K562 (cell line): ENCODE data around the gene S100P. TPM values are rescaled to one million over a fixed set of nuclear protein-coding genes. Genes with fewer than 3 reads are reported as not detected.

ENCODE experiments used
- ARID2 ChIP-seq: fragments of 450-650 bp; IDR thresholded peaks from 2 replicates; pipeline ENCODE4 v1.6.1; 2017; ENCODE audit warnings: antibody characterized with exemption, mild to moderate bottlenecking
- ETV5 ChIP-seq: sonication (generic); formaldehyde crosslinking; IDR thresholded peaks from 2 replicates; pipeline ENCODE4 v1.4.0; 2020; ENCODE audit warnings: low read depth, mild to moderate bottlenecking, missing genetic modification reagents
- MIER1 ChIP-seq: fragments of 450-650 bp; IDR thresholded peaks from 2 replicates; pipeline ENCODE4 v1.6.1; 2016; ENCODE audit warnings: antibody characterized with exemption, mild to moderate bottlenecking, low read depth
- MYC ChIP-seq, 2 experiments: fragments of 250-450 bp in 1 of 2; sonication (Bioruptor Pico) in 1 of 2; IDR thresholded peaks; 2 replicates each; pipeline versions ENCODE4 v1.5.1 to v1.6.1; 2012 to 2021; ENCODE audit warnings: low read depth in 2 of 2, borderline replicate concordance in 1 of 2, improper control_type of control experiment in 1 of 2, low read length in 1 of 2, mild to moderate bottlenecking in 1 of 2, moderate library complexity in 1 of 2
- PHB ChIP-seq: fragments of 250-450 bp; sonication (Bioruptor Pico); IDR thresholded peaks from 2 replicates; pipeline ENCODE4 v1.5.0; 2021
- RAD21 ChIP-seq, 2 experiments: fragments of 250-450 bp in 1 of 2; fragments of 450-650 bp in 1 of 2; sonication (Bioruptor Pico) in 1 of 2; formaldehyde crosslinking in 1 of 2; IDR thresholded peaks in 1 of 2; conservative IDR thresholded peaks in 1 of 2; 2 replicates each; pipeline versions ENCODE4 v1.4.0 to v1.8.0; 2020 to 2022; ENCODE audit warnings: mild to moderate bottlenecking in 2 of 2, moderate library complexity in 1 of 2
- ZKSCAN1 ChIP-seq: fragments of 150-350 bp; IDR thresholded peaks from 2 replicates; pipeline ENCODE4 v1.6.1; 2016; ENCODE audit warnings: low read depth, low read length
- polyA plus RNA-seq, 8 experiments: library from polyadenylated mRNA; depleted of rRNA in 4 of 8; stranded (reverse) in 5 of 8; unstranded in 3 of 8; fragments of >200 nt; fragmentation: Nextera tagmentation in 2 of 8; fragmentation: Illumina TruSeq in 1 of 8; extraction: Ambion mirVana in 2 of 8; extraction: Trizol in 1 of 8; gene quantifications; 2 replicates each; pipeline versions ENCODE4 v1.2.1 to v1.2.3, GENCODE V29; 2011 to 2014; ENCODE audit warnings: inconsistent platforms in 1 of 8, missing spikeins in 1 of 8
- total RNA-seq, 7 experiments: library from RNA; depleted of rRNA in 6 of 7; stranded (reverse); fragments of >200 nt in 6 of 7; fragmentation: Illumina TruSeq in 2 of 7; extraction: Trizol in 2 of 7; gene quantifications; 2 replicates each; pipeline versions ENCODE4 v1.2.1 to v1.2.3, GENCODE V29; 2011 to 2021; ENCODE audit warnings: low replicate concordance in 1 of 7
- TF ChIP-seq, protein P1 (sequence below), 2 experiments: fragments of 450-650 bp; formaldehyde crosslinking in 1 of 2; IDR thresholded peaks; 2 replicates each; pipeline versions ENCODE4 v1.4.0 to v1.6.1; 2014 to 2020; ENCODE audit warnings: mild to moderate bottlenecking in 2 of 2, borderline replicate concordance in 1 of 2, low read depth in 1 of 2
- TF ChIP-seq, protein P2 (sequence below), 3 experiments: IDR thresholded peaks in 2 of 3; conservative IDR thresholded peaks in 1 of 3; 2 replicates each; pipeline ENCODE4 v1.5.1; 2011 to 2012; ENCODE audit warnings: low read length in 3 of 3, mild to moderate bottlenecking in 3 of 3, control low read depth in 2 of 3, improper control_type of control experiment in 1 of 3, inconsistent platforms in 1 of 3, low read depth in 1 of 3, mixed read lengths in 1 of 3, moderate library complexity in 1 of 3; ENCODE audit not compliant: insufficient read depth in 2 of 3
- TF ChIP-seq, protein P3 (sequence below): sonication (generic); formaldehyde crosslinking; IDR thresholded peaks from 2 replicates; pipeline ENCODE4 v1.8.1; 2023; ENCODE audit warnings: mild to moderate bottlenecking, missing genetic modification reagents

S100P gene
- total and polyA plus RNA-seq, 9 of the 15 experiments (the other 6 are each of a cell fraction or from before 2014, with no cell fraction given), result 4.1 to 23.8 (median 7.5) TPM

DNA sequence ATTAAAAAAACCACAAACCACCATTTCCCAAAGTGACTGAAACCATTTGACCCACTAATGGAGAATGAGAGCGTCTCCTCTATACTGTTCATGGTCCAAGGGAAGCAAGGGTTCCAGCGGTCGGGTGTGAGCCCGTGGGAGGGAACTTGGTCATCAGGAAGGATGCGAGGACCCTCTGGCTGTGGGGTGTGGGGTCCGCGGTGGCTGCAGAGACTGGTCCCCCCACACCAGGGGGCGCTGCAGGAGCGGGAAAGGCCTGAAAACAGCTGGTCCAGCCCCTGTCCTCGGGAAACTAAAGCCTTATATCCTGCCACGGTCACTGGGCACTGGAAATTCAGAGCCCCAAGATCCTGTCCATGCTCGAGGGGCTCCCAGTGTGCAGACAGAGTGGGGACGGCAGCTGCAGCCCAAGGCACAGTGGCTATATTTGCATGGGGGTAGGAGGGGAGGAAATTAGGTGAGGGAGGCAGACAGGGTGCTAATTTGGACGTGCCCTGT is 26.6 kb downstream of the S100P start (continued):
- TF ChIP-seq, protein P1, sequence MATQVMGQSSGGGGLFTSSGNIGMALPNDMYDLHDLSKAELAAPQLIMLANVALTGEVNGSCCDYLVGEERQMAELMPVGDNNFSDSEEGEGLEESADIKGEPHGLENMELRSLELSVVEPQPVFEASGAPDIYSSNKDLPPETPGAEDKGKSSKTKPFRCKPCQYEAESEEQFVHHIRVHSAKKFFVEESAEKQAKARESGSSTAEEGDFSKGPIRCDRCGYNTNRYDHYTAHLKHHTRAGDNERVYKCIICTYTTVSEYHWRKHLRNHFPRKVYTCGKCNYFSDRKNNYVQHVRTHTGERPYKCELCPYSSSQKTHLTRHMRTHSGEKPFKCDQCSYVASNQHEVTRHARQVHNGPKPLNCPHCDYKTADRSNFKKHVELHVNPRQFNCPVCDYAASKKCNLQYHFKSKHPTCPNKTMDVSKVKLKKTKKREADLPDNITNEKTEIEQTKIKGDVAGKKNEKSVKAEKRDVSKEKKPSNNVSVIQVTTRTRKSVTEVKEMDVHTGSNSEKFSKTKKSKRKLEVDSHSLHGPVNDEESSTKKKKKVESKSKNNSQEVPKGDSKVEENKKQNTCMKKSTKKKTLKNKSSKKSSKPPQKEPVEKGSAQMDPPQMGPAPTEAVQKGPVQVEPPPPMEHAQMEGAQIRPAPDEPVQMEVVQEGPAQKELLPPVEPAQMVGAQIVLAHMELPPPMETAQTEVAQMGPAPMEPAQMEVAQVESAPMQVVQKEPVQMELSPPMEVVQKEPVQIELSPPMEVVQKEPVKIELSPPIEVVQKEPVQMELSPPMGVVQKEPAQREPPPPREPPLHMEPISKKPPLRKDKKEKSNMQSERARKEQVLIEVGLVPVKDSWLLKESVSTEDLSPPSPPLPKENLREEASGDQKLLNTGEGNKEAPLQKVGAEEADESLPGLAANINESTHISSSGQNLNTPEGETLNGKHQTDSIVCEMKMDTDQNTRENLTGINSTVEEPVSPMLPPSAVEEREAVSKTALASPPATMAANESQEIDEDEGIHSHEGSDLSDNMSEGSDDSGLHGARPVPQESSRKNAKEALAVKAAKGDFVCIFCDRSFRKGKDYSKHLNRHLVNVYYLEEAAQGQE (IDR thresholded peaks at IDR 0.05; ENCODE audit: borderline replicate concordance), result peak; percentile 95
- TF ChIP-seq, protein P1 (CRISPR knock-in tag; IDR thresholded peaks at IDR 0.05; ENCODE audit: low read depth), result 0 out of 2 replicates have a peak, but pooled peaks have one; percentile 37
- TF ChIP-seq ETV5 (CRISPR knock-in tag) (0 out of 2 replicates have a peak, but pooled peaks have one; percentile 31), MIER1 (no peak), ZKSCAN1 (0 out of 2 replicates have a peak, but pooled peaks have one; percentile 45), ARID2 (peak; percentile 98), MYC (IDR thresholded peaks at IDR 0.05; ENCODE audit: low read depth, low read length) (peak; percentile 13; the same call in 1 of the 2 replicates), MYC (CRISPR knock-in tag; IDR thresholded peaks at IDR 0.05; ENCODE audit: borderline replicate concordance, low read depth) (no peak), RAD21 (CRISPR knock-in tag; conservative IDR thresholded peaks at IDR 0.05 in 1 of 2, IDR thresholded peaks at IDR 0.05 in 1 of 2) (peak; percentile 99), PHB (CRISPR knock-in tag) (no peak)
- TF ChIP-seq, protein P2, sequence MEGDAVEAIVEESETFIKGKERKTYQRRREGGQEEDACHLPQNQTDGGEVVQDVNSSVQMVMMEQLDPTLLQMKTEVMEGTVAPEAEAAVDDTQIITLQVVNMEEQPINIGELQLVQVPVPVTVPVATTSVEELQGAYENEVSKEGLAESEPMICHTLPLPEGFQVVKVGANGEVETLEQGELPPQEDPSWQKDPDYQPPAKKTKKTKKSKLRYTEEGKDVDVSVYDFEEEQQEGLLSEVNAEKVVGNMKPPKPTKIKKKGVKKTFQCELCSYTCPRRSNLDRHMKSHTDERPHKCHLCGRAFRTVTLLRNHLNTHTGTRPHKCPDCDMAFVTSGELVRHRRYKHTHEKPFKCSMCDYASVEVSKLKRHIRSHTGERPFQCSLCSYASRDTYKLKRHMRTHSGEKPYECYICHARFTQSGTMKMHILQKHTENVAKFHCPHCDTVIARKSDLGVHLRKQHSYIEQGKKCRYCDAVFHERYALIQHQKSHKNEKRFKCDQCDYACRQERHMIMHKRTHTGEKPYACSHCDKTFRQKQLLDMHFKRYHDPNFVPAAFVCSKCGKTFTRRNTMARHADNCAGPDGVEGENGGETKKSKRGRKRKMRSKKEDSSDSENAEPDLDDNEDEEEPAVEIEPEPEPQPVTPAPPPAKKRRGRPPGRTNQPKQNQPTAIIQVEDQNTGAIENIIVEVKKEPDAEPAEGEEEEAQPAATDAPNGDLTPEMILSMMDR (IDR thresholded peaks at IDR 0.05 in 2 of 3, conservative IDR thresholded peaks at IDR 0.05 in 1 of 3; ENCODE audit: insufficient read depth in 2 of 3, low read depth in 1 of 3, low read length in 3 of 3), result peak; percentile 91 to 96 (median 93)
- TF ChIP-seq, protein P3, sequence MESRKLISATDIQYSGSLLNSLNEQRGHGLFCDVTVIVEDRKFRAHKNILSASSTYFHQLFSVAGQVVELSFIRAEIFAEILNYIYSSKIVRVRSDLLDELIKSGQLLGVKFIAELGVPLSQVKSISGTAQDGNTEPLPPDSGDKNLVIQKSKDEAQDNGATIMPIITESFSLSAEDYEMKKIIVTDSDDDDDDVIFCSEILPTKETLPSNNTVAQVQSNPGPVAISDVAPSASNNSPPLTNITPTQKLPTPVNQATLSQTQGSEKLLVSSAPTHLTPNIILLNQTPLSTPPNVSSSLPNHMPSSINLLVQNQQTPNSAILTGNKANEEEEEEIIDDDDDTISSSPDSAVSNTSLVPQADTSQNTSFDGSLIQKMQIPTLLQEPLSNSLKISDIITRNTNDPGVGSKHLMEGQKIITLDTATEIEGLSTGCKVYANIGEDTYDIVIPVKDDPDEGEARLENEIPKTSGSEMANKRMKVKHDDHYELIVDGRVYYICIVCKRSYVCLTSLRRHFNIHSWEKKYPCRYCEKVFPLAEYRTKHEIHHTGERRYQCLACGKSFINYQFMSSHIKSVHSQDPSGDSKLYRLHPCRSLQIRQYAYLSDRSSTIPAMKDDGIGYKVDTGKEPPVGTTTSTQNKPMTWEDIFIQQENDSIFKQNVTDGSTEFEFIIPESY (CRISPR knock-in tag), result 0 out of 2 replicates have a peak, but pooled peaks have one; percentile 20
